Middle frontal gyrus (tissue), 1 donor: Measurements from ENCODE around the gene CORT.
"Not testable (repeated sequence)": the region's sequence is repeated elsewhere in the genome, so short reads cannot be mapped to it uniquely, and the experiment has no call there.

ENCODE experiments used
- DNase-seq: peaks from one replicate; pipeline ENCODE4 v3.0.0-alpha.2; 2015; ENCODE audit warnings: low spot score; ENCODE audit errors: extremely low spot score

The CORT gene

GRCh38 chr1:10437052-10437451 lies 12.8 kb upstream of the CORT start:
- no peak for DNase-seq

- DNase-seq: no peak
Observed at GRCh38 chr1:10438677-10439163, 11.1 kb upstream of the CORT start.

- DNase-seq: no peak
Observed at GRCh38 chr1:10440305-10440704, 9.5 kb upstream of the CORT start.

- DNase-seq: no peak
Observed at GRCh38 chr1:10440794-10441193, 9.0 kb upstream of the CORT start.

GRCh38 chr1:10444248-10444647 lies 5.6 kb upstream of the CORT start:
- no peak for DNase-seq

- no peak for DNase-seq
Observed at GRCh38 chr1:10444795-10445397, 4.9 kb upstream of the CORT start.

GRCh38 chr1:10446790-10447422 lies 2.9 kb upstream of the CORT start:
- no peak for DNase-seq

GRCh38 chr1:10450156-10450814 lies 454 bp downstream of the CORT start:
- no peak for DNase-seq

GRCh38 chr1:10450836-10451235 lies 1.0 kb downstream of the CORT start:
- DNase-seq: no peak

GRCh38 chr1:10451287-10451686 lies 1.5 kb downstream of the CORT start:
- no peak for DNase-seq

- DNase-seq: no peak
Observed at GRCh38 chr1:10456048-10456447, 6.2 kb downstream of the CORT start.

GRCh38 chr1:10456661-10457060 lies 6.8 kb downstream of the CORT start:
- no peak for DNase-seq

GRCh38 chr1:10457462-10457861 lies 7.6 kb downstream of the CORT start:
- DNase-seq: not testable (repeated sequence)

- DNase-seq: no peak
Observed at GRCh38 chr1:10457875-10458274, 8.0 kb downstream of the CORT start.

- no peak for DNase-seq
Observed at GRCh38 chr1:10459184-10459583, 9.4 kb downstream of the CORT start.

- no peak for DNase-seq
Observed at GRCh38 chr1:10467078-10467477, 17.2 kb downstream of the CORT start.

GRCh38 chr1:10470043-10470442 lies 20.2 kb downstream of the CORT start:
- DNase-seq: no peak

- DNase-seq: no peak
Observed at GRCh38 chr1:10471411-10472219, 21.8 kb downstream of the CORT start.

GRCh38 chr1:10472220-10473144 lies 22.7 kb downstream of the CORT start, which contains the start of gene DFFA:
DFFA (minus strand) TSS chr1:10472529; CDS start chr1:10472458, 71 bp downstream.
- peak; percentile 94 for DNase-seq

GRCh38 chr1:10473145-10473765 lies 23.4 kb downstream of the CORT start:
- DNase-seq: no peak
